Skeletal muscle cell (primary cell): Measurements from ENCODE around the gene VPS13D.

Experiments used
- DNase-seq: peaks from one replicate; pipeline ENCODE4 v3.0.0-alpha.2; 2010; ENCODE audit warnings: low read depth
- H3K4me3 ChIP-seq: 2 replicates; pipeline ENCODE4 v1.5.1; 2011; ENCODE audit warnings: low read depth, mild to moderate bottlenecking, control low read depth, low read length, moderate library complexity

The VPS13D gene

GRCh38 chr1:12411098-12411497, 181.3 kb downstream of the VPS13D start:
- no peak for DNase-seq
- no peak overlapping the region for H3K4me3 ChIP-seq

GRCh38 chr1:12411747-12412146, 181.9 kb downstream of the VPS13D start:
- no peak for DNase-seq
- H3K4me3 ChIP-seq = no peak overlapping the region

- DNase-seq = no peak
- H3K4me3 ChIP-seq = no peak overlapping the region
Observed at GRCh38 chr1:12412439-12412838, 182.6 kb downstream of the VPS13D start.

- no peak overlapping the region for H3K4me3 ChIP-seq
Observed at GRCh38 chr1:12413664-12414410, 184.0 kb downstream of the VPS13D start.

GRCh38 chr1:12414444-12415018, 184.7 kb downstream of the VPS13D start:
- no peak overlapping the region for H3K4me3 ChIP-seq
- DNase-seq = no peak

More at GRCh38 chr1:12413664-12414410, 184.0 kb downstream of the VPS13D start:
- no peak for DNase-seq

GRCh38 chr1:12415038-12415466, 185.2 kb downstream of the VPS13D start:
- DNase-seq = no peak
- H3K4me3 ChIP-seq = no peak overlapping the region

- DNase-seq = no peak
Observed at GRCh38 chr1:12416101-12416500, 186.3 kb downstream of the VPS13D start.

GRCh38 chr1:12416744-12417143, 186.9 kb downstream of the VPS13D start:
- no peak for DNase-seq

More at GRCh38 chr1:12416101-12416500, 186.3 kb downstream of the VPS13D start:
- H3K4me3 ChIP-seq = no peak overlapping the region

GRCh38 chr1:12417389-12417788, 187.6 kb downstream of the VPS13D start:
- DNase-seq = no peak

More at GRCh38 chr1:12416744-12417143, 186.9 kb downstream of the VPS13D start:
- no peak overlapping the region for H3K4me3 ChIP-seq

GRCh38 chr1:12420171-12420570, 190.3 kb downstream of the VPS13D start:
- no peak overlapping the region for H3K4me3 ChIP-seq
- DNase-seq = no peak

More at GRCh38 chr1:12417389-12417788, 187.6 kb downstream of the VPS13D start:
- no peak overlapping the region for H3K4me3 ChIP-seq

- H3K4me3 ChIP-seq = no peak overlapping the region
- no peak for DNase-seq
Observed at GRCh38 chr1:12422488-12422887, 192.7 kb downstream of the VPS13D start.

GRCh38 chr1:12424087-12424529, 194.3 kb downstream of the VPS13D start:
- peak; percentile 63 for DNase-seq

GRCh38 chr1:12424793-12425192, 195.0 kb downstream of the VPS13D start:
- DNase-seq = no peak
- no peak overlapping the region for H3K4me3 ChIP-seq

More at GRCh38 chr1:12424087-12424529, 194.3 kb downstream of the VPS13D start:
- H3K4me3 ChIP-seq = no peak overlapping the region

- H3K4me3 ChIP-seq = no peak overlapping the region
- no peak for DNase-seq
Observed at GRCh38 chr1:12426030-12426429, 196.2 kb downstream of the VPS13D start.

- H3K4me3 ChIP-seq = no peak overlapping the region
- DNase-seq = no peak
Observed at GRCh38 chr1:12428334-12428733, 198.5 kb downstream of the VPS13D start.

GRCh38 chr1:12430525-12430924, 200.7 kb downstream of the VPS13D start:
- H3K4me3 ChIP-seq = no peak overlapping the region
- no peak for DNase-seq

- no peak for DNase-seq
- H3K4me3 ChIP-seq = no peak overlapping the region
Observed at GRCh38 chr1:12432897-12433296, 203.1 kb downstream of the VPS13D start.

GRCh38 chr1:12433323-12434053, 203.7 kb downstream of the VPS13D start:
- H3K4me3 ChIP-seq = no peak overlapping the region
- no peak for DNase-seq

GRCh38 chr1:12434174-12434573, 204.3 kb downstream of the VPS13D start:
- DNase-seq = no peak

GRCh38 chr1:12434686-12435085, 204.9 kb downstream of the VPS13D start:
- no peak overlapping the region for H3K4me3 ChIP-seq
- no peak for DNase-seq

More at GRCh38 chr1:12434174-12434573, 204.3 kb downstream of the VPS13D start:
- H3K4me3 ChIP-seq = no peak overlapping the region
